Upper lobe of left lung (tissue), 4 donors: ENCODE results near the gene FHDC1.

Source experiments
- EP300 ChIP-seq, 4 donors: sonication (generic); formaldehyde crosslinking; IDR thresholded peaks; one replicate each; pipeline ENCODE4 v1.5.1; 2017; ENCODE audit warnings: antibody characterized with exemption in 4 of 4, control low read depth in 2 of 4
- POLR2A ChIP-seq, 4 donors: fragments of 450-650 bp; IDR thresholded peaks; one replicate each; pipeline ENCODE4 v1.5.1; 2016 to 2017; ENCODE audit warnings: antibody characterized with exemption in 4 of 4, mild to moderate bottlenecking in 2 of 4
- POLR2AphosphoS5 ChIP-seq, 2 donors: sonication (generic); formaldehyde crosslinking; IDR thresholded peaks; one replicate each; pipeline ENCODE4 v1.5.1; 2017; ENCODE audit warnings: antibody characterized with exemption in 2 of 2
- TF ChIP-seq, protein P1 (sequence below), 6 experiments: fragments of 450-650 bp in 4 of 6; fragments of 200-600 bp in 2 of 6; sonication (generic) in 2 of 6; IDR thresholded peaks; one replicate each; pipeline ENCODE4 v1.5.1; 2016 to 2019; ENCODE audit warnings: antibody characterized with exemption in 6 of 6

- TF ChIP-seq, protein P1, sequence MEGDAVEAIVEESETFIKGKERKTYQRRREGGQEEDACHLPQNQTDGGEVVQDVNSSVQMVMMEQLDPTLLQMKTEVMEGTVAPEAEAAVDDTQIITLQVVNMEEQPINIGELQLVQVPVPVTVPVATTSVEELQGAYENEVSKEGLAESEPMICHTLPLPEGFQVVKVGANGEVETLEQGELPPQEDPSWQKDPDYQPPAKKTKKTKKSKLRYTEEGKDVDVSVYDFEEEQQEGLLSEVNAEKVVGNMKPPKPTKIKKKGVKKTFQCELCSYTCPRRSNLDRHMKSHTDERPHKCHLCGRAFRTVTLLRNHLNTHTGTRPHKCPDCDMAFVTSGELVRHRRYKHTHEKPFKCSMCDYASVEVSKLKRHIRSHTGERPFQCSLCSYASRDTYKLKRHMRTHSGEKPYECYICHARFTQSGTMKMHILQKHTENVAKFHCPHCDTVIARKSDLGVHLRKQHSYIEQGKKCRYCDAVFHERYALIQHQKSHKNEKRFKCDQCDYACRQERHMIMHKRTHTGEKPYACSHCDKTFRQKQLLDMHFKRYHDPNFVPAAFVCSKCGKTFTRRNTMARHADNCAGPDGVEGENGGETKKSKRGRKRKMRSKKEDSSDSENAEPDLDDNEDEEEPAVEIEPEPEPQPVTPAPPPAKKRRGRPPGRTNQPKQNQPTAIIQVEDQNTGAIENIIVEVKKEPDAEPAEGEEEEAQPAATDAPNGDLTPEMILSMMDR (IDR thresholded peaks at IDR 0.05): no peak
- TF ChIP-seq POLR2AphosphoS5 (IDR thresholded peaks at IDR 0.05): no peak
- TF ChIP-seq POLR2A (IDR thresholded peaks at IDR 0.05): no peak
- no peak for TF ChIP-seq EP300 (IDR thresholded peaks at IDR 0.05)
Measured at GRCh38 chr4:152961773-152962115, 25.6 kb downstream of the FHDC1 start.
